ENCODE results near the gene PID1.

PID1 gene

GRCh38 chr2:229163893-229164292 is 107.2 kb downstream of the PID1 start:
- no peak for DNase-seq

GRCh38 chr2:229162015-229162414 is 109.1 kb downstream of the PID1 start:
- no peak for DNase-seq

- no peak for DNase-seq
Observed at GRCh38 chr2:229160984-229161383, 110.1 kb downstream of the PID1 start.

DNA sequence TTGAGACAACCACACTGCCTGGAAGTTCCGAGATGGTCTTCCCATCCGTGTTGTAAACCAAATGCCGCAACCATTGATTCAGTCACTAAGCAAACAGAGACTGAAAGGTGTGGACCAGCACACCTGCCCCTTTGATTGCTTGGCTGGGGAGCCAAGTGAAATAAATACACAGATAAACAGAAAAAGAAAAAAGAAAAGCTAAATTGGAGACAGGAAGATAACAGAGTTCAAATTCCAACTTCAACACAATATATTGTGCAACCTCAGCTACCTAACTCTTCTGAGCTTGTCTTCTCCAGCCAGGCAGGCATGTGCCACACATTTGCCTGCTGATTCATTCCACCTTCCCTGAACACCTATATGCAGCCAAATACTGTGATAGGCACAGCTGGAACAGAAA is 110.9 kb downstream of the PID1 start:
- no peak for DNase-seq

DNA sequence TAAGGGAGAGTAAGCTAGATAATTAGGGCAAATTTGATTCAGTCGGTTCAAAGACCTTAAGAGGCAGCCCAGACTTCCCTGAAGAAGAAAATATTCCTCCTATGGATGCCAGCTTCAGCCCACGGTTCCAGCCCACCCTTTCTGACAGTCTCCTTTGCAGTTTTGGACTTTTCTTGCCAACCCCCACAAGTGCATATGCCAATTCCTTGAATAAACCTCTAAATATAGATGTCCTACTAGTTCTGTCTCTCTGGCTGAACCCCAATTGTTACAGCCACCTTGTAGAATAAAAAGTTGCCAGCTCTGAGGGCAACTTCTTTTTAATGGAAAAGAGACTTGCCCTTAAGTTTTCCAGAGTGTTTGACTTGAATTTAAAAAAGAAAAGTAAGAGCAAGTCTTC is 111.7 kb downstream of the PID1 start:
- no peak for DNase-seq

- no peak for DNase-seq
Observed at GRCh38 chr2:229154381-229154780, 116.7 kb downstream of the PID1 start.

- no peak for DNase-seq
Observed at GRCh38 chr2:229153951-229154350, 117.1 kb downstream of the PID1 start.

DNA sequence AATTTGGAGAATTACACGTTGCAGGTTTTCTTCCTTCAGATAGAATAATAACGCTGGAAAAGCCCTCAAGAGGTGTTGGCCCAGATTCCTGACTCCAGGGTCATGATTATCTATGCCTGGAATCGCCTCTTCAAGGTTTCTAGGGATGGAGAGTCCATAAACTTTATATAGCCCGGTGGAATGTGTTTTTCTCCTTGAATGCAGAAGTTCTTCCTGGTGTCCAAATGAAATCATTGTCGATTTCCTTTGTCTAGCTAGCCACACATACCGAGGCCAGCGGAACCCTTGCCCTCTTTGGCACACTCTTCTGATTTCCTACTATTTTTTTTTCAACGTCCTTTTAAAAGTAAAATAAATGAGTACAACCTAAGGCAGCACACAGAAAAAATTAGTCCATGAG is 117.8 kb downstream of the PID1 start:
- DNase-seq: no peak

DNA sequence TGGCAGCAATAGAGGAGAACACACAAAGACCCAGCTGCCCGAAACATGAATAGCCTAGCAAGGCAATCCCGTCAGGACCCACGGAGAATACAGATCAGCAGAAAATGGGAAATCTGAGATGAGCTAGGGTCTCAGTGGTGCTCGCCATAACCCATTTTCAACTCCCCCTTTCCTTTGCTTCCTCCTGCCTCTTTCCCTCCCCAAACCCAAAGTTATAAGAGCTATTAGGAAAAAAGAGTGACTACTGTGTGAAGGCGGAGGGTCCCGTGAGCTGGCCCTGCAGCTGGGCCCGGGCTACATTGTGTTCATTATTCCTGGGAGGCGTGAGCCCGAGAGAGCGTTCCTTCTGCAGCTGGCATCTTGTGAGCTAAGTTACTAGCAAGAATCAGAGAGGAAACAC is 118.4 kb downstream of the PID1 start:
- no peak for DNase-seq

DNA sequence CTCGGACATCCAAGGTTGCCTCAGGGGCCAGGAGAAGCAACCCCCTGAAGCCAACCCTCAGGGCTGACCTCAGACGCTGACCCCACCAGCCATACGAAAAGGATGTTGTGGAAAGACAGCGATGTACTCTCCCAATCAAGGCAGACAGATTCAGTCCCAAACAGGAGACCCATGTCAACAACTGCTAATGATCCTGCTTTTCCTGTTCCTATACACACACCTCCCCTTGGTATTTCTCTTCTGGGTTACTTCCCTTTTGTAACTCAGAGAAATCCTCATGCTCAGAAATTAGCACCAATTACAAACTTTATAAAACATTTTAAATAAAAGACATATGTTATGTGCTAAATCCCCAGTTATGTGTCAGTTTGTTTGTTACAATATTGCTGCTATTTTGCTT is 120.8 kb downstream of the PID1 start:
- DNase-seq: no peak

DNA sequence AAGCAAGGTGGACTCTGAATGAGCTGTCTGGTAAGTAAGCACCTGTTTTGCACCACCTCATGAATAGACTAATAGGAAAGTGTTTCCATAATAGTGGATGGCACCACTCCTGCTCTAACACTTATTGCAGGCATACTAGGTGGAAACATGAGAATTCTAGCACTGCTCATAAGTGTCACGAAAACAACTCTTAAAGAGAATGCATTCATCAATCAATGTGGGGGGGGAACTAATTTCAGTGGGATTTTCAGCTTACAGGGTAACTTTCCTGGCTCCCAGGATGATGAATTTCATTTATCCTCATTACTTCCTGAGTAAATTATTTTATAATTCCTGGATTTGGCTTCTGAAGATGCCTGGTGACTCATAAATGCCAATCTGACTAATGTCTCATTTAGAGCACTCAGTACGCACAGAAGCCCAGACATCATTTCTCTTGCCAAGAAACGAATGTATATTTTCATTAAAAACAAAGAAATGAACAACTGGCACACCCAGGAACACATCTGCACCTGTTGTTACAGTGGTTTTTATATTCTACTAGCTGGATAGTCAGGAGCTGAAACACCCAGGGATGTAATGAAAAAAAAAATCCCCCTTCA is 129.6 kb downstream of the PID1 start:
- DNase-seq: no peak

DNA sequence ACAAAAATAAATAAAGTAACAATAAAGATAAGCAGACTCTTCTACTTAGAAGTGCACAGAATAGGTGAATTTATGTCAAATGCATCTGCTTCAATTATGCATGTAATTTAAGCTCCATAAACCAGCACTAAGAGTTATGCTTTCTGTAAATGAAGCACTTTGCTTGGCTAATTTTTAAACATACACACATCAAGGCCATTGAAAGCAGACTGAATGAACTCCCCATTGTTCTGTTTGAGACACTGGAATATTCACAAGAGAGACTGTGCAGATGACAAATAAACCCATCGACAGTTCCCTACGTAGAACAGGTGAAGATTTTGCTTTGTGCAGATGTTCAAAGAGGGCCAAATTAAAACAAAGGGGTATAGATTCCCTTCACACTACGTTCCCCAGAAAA is 133.4 kb downstream of the PID1 start:
- DNase-seq: no peak

DNA sequence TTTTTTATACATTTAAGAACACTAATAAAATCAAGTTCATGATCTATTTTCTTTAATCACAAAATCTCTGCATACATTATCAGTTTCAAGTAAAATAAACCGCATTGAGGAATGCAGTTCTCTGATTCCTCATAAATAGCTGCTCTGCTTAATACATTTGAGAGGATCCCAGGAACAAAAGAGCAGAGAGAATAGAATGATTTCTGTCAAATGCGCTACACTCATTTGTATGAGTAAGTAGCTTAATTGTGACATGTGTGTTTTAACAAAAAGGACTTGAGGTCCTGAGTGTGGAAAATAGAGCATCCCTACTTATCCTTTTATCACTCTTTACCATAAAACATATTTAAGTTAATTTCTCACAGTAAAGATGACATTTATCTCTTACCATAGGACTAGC is 134.0 kb downstream of the PID1 start:
- DNase-seq: no peak

- DNase-seq: no peak
Observed at GRCh38 chr2:229133155-229133772, 137.8 kb downstream of the PID1 start.

DNA sequence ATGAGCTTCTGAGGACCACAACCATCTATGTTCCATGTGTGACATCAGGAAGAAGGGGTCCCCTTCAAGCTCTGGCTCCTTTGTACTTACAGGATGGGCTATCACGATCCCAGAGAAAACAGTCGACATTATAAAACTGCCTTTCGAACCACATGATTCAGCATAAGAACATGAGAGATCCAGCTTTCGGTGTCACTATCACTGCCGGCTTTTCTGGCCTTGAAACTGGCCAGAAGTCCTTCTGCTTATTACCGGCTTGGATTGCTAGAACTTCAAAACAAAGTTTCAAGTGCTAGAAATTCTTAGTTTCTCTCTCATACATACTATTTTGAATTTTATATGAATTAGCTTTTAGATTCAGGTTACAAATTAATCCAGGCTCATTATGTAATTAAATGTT is 138.9 kb downstream of the PID1 start:
- no peak for DNase-seq

GRCh38 chr2:229130522-229130921 is 140.6 kb downstream of the PID1 start:
- DNase-seq: no peak

DNA sequence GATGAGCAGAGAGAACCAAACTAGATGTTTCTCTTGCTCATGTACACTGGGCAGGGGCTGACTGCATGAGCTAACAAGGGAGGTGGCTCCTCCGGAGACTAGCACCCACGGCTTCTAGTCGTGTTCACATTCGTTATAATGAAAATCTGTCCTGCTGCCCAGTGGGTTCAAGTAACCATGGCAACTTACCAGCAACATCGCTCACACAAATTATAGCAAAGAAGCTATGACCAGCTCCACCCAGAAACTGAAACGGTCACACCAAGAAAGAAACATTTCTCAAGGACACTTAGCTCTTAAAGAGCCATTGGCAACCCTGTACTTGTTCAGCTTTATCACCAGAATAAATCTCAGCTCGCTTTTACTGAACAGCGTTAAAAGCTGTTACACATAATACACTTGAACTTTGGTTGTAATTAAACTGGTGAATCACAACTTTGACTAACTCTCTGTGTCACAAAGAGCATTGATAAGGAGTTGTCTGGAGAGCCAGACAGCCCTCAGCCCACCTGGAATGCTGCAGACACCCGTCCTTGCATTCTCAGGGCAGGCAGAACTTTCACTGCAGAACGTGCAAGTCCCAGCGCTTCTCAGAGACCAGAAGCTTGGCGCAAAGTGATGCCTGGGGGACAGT is 141.2 kb downstream of the PID1 start:
- no peak for DNase-seq

- no peak for DNase-seq
Observed at GRCh38 chr2:229127471-229127870, 143.6 kb downstream of the PID1 start.

GRCh38 chr2:229126066-229126465 is 145.0 kb downstream of the PID1 start:
- no peak for DNase-seq

DNA sequence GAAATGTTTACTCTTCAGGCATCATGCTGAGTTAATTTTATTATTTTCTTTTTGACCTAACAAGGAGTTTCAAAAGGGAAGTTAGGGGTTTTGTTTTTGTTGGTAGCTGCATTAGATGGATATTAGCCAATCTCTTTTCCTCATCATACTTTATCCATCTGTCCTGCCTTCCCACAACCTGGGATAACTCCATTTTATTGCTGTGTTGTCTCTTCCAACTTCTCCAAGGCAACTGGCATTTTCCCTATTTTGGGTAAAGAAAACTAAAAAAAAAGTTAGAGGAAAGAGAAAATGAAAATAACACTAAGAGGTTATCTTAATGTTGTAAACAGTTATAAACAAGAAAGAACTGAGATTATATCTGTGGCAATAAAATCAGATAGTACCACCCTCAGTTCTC is 147.0 kb downstream of the PID1 start:
- no peak for DNase-seq

- DNase-seq: no peak
Observed at GRCh38 chr2:229118927-229119326, 152.2 kb downstream of the PID1 start.

DNA sequence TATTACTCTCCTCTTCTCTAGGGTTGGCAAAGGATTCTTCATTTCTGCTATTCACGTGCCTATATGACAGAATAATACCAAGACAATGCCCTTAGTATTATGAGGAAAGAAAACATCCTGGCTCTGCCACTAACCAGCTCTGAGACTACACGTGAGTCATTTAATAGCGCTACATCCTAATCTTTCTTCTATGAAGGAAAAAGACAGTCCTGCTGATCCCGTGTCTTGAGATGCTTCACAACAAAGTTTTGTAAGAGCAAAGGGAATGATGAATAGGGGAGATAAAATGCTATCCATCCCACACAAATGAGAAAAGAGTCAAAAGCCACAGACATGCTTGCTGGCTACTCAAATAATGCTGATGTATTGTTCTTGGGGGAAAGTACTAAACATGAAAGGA is 152.8 kb downstream of the PID1 start:
- DNase-seq: no peak

GRCh38 chr2:229111744-229112143 is 159.3 kb downstream of the PID1 start:
- DNase-seq: no peak

GRCh38 chr2:229109195-229109594 is 161.9 kb downstream of the PID1 start:
- no peak for DNase-seq

GRCh38 chr2:229107601-229108000 is 163.5 kb downstream of the PID1 start:
- DNase-seq: no peak
